HTR-8/SVneo (cell line): ENCODE measurements around the gene VPS16.
A peak's percentile ranks its signal among the peaks of the same experiment; 100 is the strongest.

Experiments
- DNase-seq: peaks from one replicate; pipeline ENCODE4 v3.0.0; 2011; ENCODE audit warnings: low spot score, mixed read lengths; ENCODE audit not compliant: insufficient read length
- FAIRE-seq: peaks from 2 replicates; lab custom pipeline; 2011; peaks lifted over from hg19 to GRCh38; lab: Jason Lieb, UNC

The VPS16 gene

GRCh38 chr20:2865101-2865500 lies 24.6 kb downstream of the VPS16 start:
- DNase-seq: no peak
- no peak for FAIRE-seq

- no peak for FAIRE-seq
These were observed 25.1 kb downstream of the VPS16 start for GRCh38 chr20:2865630-2866029.

DNA sequence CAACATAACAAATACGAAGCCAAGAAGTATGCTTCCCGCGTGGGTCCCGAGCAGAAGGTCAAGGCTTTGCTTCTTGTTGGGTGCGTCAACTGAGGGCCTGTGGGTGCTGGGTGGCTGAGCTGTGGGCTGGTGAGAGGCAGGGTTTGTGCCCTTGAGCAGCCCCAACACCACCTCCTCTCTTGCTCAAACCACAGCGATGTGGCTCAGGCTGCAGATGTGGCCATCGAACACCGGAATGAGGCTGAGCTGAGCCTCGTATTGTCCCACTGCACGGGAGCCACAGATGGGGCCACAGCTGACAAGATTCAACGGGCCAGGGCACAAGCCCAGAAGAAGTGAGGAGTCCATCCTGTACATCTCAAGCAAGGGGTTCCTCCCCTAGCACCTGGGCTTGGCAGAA lies 25.7 kb downstream of the VPS16 start:
- DNase-seq: no peak
- no peak for FAIRE-seq

More at GRCh38 chr20:2865630-2866029, 25.1 kb downstream of the VPS16 start:
- DNase-seq: no peak

DNA sequence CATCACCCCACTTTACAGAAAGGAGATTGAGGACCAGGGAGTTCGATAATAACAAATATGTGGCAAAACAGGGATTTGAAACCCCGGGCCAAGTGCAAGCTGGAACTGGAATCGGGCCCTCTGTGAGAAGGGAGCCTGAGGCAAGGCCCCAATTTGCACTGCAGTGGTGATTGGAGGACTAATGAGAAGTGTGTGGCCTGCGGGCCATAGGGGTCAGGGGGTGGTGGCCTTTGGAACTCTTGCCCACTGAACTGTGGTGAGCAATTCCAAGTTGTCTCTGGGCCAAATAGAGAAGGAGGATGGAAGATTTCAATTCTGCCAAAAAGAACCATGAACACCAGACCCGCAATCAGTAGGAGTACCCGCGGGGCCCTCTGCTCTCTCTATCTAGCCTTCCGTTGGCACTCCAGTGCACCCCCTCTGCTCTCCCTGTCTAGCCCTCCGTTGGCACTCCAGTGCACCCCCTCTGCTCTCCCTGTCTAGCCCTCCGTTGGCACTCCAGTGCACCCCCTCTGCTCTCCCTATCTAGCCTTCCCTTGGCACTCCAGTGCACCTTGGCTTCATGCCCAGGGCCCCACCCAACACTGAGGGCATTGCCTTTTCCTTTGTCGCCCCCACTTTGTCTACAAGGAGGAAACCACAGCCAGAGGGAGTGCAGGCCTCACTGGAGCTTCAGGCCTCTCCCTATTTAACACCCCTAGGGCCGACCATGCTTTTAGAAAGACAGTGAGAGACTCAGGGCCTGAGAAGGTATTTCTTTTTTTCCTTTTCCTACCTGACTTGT lies 26.7 kb downstream of the VPS16 start:
- FAIRE-seq: no peak
- DNase-seq: no peak

- no peak for DNase-seq
- no peak for FAIRE-seq
These were observed 28.8 kb downstream of the VPS16 start for GRCh38 chr20:2869381-2869780.

DNA sequence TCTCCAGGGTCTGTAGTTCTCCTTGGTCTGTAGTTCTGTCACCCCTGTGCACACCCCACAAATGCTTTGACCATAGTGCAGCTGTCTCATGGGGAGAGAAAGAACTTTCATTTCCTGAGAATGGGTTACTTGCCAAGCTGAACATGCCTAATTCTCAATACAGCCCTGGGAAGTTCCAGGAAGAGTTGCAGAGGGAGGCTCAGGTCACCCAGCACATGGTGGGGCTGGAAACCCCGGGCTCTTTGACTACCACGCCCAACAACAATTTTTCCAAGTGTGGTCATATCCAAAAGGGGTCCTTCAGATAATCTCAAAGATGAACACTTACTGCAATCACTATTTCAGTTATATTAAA lies 30.5 kb downstream of the VPS16 start:
- DNase-seq (no peak), FAIRE-seq (no peak)

DNA sequence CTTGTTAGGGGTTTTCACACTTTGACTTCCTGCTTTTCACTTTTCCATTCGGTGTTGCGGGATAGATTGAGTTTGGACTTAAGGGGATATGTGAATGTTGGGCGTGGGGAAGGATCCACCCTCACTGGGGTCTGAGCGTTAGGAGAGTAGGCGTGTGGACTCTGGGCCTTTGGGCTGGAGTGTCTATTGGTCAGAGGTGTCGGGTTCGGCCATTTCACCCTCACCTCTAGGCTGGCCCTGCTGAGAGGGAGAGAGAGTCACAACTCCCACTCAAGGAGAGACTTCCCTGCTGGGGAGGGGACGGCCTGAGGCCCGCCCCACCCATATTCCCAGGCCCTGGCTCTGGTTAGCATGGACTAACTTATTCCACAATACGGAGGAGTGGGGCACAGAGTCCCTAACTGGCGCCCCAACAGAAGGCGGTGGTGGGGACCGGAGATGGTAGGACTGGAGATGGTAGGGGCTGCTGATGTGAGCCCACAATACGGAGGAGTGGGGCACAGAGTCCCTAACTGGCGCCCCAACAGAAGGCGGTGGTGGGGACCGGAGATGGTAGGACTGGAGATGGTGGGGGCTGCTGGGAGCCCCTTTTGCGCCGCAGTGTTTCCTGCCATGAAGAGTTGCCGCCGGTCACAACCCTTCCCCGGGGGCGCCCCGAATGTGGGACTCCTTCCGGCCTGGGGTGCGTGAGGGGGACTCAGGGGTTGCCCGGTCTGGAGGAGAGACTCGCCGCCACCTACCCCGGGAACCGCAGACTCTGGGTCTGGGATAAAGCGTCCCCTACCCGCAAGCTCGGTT lies 31.3 kb downstream of the VPS16 start:
- FAIRE-seq (no peak), DNase-seq (no peak)

DNA sequence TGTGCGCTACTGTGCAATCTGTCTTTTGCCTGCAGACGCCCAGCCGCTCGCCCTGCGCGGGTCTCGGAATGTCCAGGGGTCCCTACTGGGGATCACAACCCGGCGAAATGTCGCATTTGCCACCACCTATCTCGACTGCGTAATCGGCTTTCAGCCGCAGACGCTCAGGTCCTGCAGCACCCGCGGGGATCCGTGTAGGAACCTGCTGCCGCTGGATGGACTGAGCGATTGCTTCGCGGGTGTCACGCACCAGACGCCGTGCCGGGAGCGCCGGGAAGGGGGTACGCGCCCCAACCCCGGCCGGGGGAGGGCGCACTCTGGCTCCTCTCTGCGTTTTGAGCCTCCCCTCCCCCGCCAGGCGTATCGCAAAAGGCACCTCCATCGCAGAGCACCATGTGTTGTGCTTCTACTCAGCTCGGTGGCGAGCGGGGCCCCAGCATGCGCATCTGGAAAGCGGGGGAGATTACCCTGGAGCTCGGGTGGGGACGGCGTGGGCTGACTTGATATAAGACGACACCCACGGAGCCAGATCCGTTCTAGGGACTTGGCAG lies 32.0 kb downstream of the VPS16 start:
- DNase-seq (peak; percentile 41), FAIRE-seq (no peak)

DNA sequence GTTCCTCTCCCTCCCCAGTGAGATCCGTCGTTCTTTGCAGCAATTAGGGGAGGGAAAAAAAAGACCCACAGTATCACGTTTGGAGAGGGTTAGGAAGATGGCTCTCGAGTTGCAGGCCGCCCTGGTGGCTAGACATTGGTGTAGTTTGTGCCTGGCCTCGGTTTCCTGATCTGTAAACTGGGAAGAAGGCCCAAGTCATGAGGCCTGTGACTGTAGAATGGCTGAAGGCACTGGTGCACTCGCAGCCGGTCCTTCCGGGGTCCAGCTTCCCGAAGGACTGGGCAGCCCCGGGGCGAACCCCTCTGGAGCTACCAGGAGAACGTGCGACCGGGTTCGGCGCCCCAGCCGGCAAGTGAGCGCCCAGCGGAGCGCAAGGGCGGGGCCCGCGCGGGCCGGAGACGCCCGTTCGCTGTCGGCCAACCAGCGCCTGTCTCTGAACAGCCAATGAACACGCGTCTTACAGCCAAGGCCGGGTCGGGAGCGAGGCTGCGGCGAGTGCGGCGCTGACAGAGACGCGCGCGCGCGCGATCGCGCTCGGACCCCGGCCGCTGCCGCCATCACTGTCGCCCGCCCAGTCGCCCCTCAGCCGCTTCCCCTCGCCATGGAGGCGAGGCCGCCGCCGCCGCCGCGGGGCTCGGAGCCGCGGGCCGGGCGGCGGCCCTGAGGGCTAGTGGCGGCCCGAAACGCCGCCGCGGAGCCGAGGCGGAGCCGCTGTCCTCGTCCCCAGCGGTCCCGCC lies 32.6 kb downstream of the VPS16 start, which contains the start of gene PTPRA:
Gene PTPRA, plus strand, starts transcription at position 472 of the 737 bp plus-strand sequence. CDS start 90,797 bp downstream, outside the sequence.
- FAIRE-seq (peak; percentile 94), DNase-seq (peak; percentile 96)

DNA sequence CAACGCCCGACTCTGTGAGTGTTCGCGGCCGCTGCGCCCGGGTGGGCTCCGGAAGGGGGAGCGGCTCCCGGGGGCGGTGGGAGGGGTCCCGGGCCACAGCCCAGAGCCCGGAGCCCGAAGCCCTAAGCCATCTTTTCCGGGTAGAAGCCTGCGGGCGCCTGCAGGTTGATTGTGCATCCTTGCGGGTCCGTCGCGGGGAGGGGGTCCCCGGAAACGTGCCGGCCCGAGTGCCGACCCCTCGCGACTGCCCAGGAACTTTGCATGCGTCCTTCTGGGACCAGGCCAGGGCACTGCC lies 33.1 kb downstream of the VPS16 start:
- DNase-seq (peak; percentile 62), FAIRE-seq (no peak)

- FAIRE-seq: no peak
- DNase-seq: no peak
These were observed 33.9 kb downstream of the VPS16 start for GRCh38 chr20:2874456-2874855.

GRCh38 chr20:2875690-2876203 lies 35.2 kb downstream of the VPS16 start:
- FAIRE-seq (no peak), DNase-seq (no peak)

DNA sequence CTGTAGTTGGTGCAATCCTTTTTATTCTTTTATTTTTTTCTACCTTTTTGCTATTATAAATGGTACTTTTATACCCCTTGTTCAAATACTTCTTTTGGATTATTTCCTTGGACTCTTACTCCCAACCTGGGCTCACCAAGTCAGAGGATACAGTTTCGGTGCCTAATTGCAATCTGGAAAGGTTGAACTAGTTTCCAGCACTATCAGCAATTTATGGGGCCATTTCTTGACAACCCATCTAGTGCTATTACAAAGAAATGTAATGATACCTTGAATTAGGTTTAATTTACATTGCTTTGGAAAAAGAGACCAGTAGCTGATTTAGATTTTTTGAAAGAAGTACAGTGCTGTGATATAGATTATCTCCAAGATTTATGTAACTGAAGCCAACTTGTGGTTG lies 38.0 kb downstream of the VPS16 start:
- FAIRE-seq: no peak
- no peak for DNase-seq

DNA sequence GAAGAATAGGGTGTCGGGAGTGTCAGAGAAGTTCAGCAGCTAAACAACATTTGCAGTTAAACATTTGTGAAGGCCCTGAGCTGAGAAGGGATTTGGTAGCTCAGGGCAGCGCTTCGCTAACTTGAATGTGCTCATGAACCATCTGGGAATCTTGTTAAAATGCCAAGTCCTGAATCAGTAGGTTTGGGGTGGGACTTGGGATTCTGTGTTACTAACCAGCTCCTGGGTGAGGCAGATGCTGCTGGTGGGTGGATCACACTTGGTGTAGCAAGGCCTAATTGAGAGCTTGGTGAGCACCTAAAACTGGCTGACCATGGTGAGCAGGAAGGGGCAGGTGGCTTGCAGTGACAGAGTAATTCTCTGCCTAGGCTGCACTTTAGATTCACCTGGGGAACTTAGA lies 38.6 kb downstream of the VPS16 start:
- FAIRE-seq: no peak
- DNase-seq: no peak

DNA sequence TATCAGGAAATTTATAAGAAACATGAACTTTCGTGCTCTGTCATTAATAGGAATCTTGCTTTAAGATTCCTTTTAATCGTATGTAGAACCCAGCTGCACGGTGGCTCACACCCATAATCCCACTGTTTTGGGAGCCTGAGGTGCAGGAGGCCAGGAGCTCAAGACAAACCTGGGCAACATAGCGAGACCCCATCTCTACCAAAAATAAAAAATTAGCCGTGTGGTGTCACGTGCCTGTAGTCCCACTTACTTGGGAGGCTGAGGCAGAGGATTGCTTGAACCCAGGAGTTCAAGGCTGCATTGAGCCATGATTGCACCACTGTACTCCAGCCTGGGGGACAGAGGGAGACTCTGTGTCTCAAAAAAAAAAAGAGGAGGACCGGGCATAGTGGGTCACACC lies 40.1 kb downstream of the VPS16 start:
- DNase-seq (no peak), FAIRE-seq (no peak)

DNA sequence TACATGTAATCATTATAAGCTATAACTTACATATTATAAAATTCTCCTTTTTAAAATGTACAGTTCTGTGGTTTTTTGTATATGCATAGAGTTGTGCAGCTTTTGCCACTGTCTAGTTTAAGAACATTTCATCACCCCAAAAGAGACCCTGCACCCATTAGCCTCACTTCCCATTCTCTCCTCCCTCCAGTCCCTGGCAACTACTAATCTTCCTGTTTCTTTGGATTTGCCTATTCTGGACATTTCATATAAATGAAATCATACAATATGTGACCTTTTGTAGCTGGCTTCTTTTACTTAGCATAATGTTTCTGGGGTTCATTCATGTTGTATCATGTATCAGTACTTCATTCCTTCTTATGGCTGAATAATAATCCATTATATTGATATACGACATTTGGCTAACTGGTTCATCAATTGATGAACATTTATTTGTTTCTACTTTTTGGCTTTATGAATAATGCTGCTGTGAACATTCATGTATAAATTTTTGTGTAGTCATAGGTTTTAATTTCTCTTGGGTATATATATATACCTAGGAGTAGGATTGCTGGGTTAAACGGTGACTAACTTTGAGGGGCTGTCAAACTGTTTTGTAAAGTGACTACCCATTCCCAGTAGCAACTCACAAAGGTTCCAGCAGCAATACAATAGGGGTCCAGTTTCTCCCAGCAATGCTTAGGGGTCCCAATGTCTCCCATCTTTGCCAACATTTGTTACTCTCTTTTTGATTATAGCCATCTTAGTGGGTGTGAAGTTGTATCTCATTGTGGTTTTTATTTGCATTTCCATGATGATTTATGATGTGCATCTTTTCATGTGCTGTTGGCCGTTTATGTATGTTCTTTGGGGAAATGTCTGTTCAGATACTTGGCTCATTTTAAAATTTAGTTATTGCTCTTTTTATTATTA lies 43.4 kb downstream of the VPS16 start:
- FAIRE-seq (peak; percentile 26), DNase-seq (no peak)

GRCh38 chr20:2887715-2888114 lies 47.2 kb downstream of the VPS16 start:
- FAIRE-seq (no peak), DNase-seq (no peak)

- no peak for FAIRE-seq
These were observed 47.8 kb downstream of the VPS16 start for GRCh38 chr20:2888224-2888955.

GRCh38 chr20:2889209-2889608 lies 48.7 kb downstream of the VPS16 start:
- FAIRE-seq: no peak

More at GRCh38 chr20:2888224-2888955, 47.8 kb downstream of the VPS16 start:
- no peak for DNase-seq

More at GRCh38 chr20:2889209-2889608, 48.7 kb downstream of the VPS16 start:
- no peak for DNase-seq
